Caco-2 (cell line): ENCODE results near the gene FGF7. TPM values are rescaled to one million over a fixed set of nuclear protein-coding genes. Genes with fewer than 3 reads are reported as not detected.
A peak's percentile ranks its signal among the peaks of the same experiment; 100 is the strongest.

ENCODE experiments used
- BruUV-seq: library from RNA; stranded (reverse); fragments of 400-500 nt; replicated peaks from 2 replicates; lab custom pipeline; 2021; lab: Mats Ljungman, UMichigan
- CTCF ChIA-PET: fragments of 300-600 bp; sonication (Branson Sonifier 250); formaldehyde crosslinking; loops from one replicate; lab custom pipeline; 2022; ENCODE audit warnings: antibody characterized with exemption; lab: Charles Lee
- POLR2A ChIA-PET: fragments of 300-600 bp; sonication (Branson Sonifier 250); formaldehyde crosslinking; loops from one replicate; lab custom pipeline; 2022; ENCODE audit warnings: antibody characterized with exemption; lab: Charles Lee
- DNase-seq, 2 experiments: peaks; one replicate each; pipeline versions ENCODE4 v3.0.0 to v3.0.0-alpha.2; 2020 to 2022
- H3K27me3 ChIP-seq: replicated peaks from 2 replicates; pipeline ENCODE4 v1.6.0; 2011; ENCODE audit warnings: low read length; ENCODE audit not compliant: control insufficient read depth, insufficient read depth
- H3K36me3 ChIP-seq: 2 replicates; pipeline ENCODE4 v1.5.1; 2011; ENCODE audit warnings: low read length; ENCODE audit not compliant: control insufficient read depth, insufficient read depth
- H3K4me1 ChIP-seq: fragments of 250-450 bp; sonication (Bioruptor Pico); 2 replicates; pipeline ENCODE4 v1.5.1; 2020; ENCODE audit warnings: mild to moderate bottlenecking
- H3K4me3 ChIP-seq: 2 replicates; pipeline ENCODE4 v1.5.1; 2011; ENCODE audit warnings: low read depth, mild to moderate bottlenecking, control low read depth, low read length
- H3K9me3 ChIP-seq: fragments of 250-450 bp; sonication (Bioruptor Pico); 2 replicates; pipeline ENCODE4 v1.5.1; 2020; ENCODE audit warnings: mild to moderate bottlenecking, moderate library complexity
- H3K27ac Mint-ChIP-seq: one replicate; pipeline ENCODE4 v1.8.0; 2022; ENCODE audit warnings: mixed read lengths; ENCODE audit not compliant: unreplicated experiment
- H3K27me3 Mint-ChIP-seq: one replicate; pipeline ENCODE4 v1.8.0; 2022; ENCODE audit warnings: mixed read lengths; ENCODE audit not compliant: insufficient read depth, unreplicated experiment
- H3K36me3 Mint-ChIP-seq: one replicate; pipeline ENCODE4 v1.8.0; 2022; ENCODE audit warnings: mild to moderate bottlenecking, mixed read lengths; ENCODE audit not compliant: insufficient read depth, unreplicated experiment
- H3K4me1 Mint-ChIP-seq: one replicate; pipeline ENCODE4 v1.8.0; 2022; ENCODE audit warnings: low read depth, mixed read lengths; ENCODE audit not compliant: unreplicated experiment
- H3K4me3 Mint-ChIP-seq: one replicate; pipeline ENCODE4 v1.8.0; 2022; ENCODE audit warnings: mild to moderate bottlenecking, moderate library complexity, mixed read lengths; ENCODE audit not compliant: unreplicated experiment
- H3K9me3 Mint-ChIP-seq: one replicate; pipeline ENCODE4 v1.8.0; 2022; ENCODE audit warnings: mixed read lengths; ENCODE audit not compliant: unreplicated experiment
- intact Hi-C: fragments of 100-400 bp; cut with micrococcal nuclease; formaldehyde crosslinking; loops from one replicate; pipeline ENCODE4 v1.10.0; 2022; ENCODE audit not compliant: unreplicated experiment
- total RNA-seq: library from RNA; stranded (reverse); gene quantifications from 2 replicates; pipeline ENCODE4 v1.2.3, GENCODE V29; 2022
- TF ChIP-seq, protein P1 (sequence below), 2 experiments: fragments of 200-600 bp in 1 of 2; IDR thresholded peaks; 1 replicate in 1 of 2; 2 replicates in 1 of 2; pipeline versions ENCODE4 v1.5.1 to v1.8.0; 2011 to 2022; ENCODE audit warnings: antibody characterized with exemption in 1 of 2, control low read depth in 1 of 2, inconsistent platforms in 1 of 2, low read depth in 1 of 2, low read length in 1 of 2, mild to moderate bottlenecking in 1 of 2, moderate library complexity in 1 of 2; ENCODE audit not compliant: insufficient read depth in 1 of 2, severe bottlenecking in 1 of 2, unreplicated experiment in 1 of 2

Gene FGF7
- total RNA-seq, 1 experiment from 2014 or later, result 0.18 TPM

DNA sequence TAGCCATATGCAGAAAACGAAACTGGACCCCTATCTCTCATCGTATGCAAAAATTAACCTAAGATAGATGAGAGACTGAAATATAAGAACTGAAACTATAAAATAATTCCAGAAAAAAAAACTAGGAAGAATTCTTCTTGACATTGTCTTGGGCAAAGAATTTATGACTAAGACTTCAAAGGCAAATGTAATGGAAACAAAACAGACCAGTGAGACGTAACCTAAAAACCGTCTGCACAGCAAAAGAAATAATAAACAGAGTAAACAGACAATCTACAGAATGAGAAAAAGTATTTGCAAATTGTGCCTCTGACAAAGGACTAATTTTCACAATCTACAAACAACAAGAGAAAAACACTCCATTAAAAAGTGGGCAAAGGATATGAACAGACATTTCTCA, 105.2 kb downstream of the FGF7 start:
- POLR2A ChIA-PET, result no interaction called here
- intact Hi-C loops, result no loop called here
- Mint-ChIP-seq H3K36me3 (no peaks in the 10 kb centered on the region), H3K4me3 (no peak overlapping the region), H3K27me3 (peaks cover 3% of the 10 kb centered on the region), H3K4me1 (no peaks in the 10 kb centered on the region), H3K9me3 (no peaks in the 10 kb centered on the region), H3K27ac (no peak overlapping the region)
- H3K4me1 ChIP-seq, result no peaks in the 10 kb centered on the region
- no peaks in the 10 kb centered on the region for H3K9me3 ChIP-seq
- no peaks in the 10 kb centered on the region for H3K27me3 ChIP-seq
- no peaks in the 10 kb centered on the region for H3K36me3 ChIP-seq
- DNase-seq, result no peak
- CTCF ChIA-PET, result no interaction called here
- TF ChIP-seq, protein P1, sequence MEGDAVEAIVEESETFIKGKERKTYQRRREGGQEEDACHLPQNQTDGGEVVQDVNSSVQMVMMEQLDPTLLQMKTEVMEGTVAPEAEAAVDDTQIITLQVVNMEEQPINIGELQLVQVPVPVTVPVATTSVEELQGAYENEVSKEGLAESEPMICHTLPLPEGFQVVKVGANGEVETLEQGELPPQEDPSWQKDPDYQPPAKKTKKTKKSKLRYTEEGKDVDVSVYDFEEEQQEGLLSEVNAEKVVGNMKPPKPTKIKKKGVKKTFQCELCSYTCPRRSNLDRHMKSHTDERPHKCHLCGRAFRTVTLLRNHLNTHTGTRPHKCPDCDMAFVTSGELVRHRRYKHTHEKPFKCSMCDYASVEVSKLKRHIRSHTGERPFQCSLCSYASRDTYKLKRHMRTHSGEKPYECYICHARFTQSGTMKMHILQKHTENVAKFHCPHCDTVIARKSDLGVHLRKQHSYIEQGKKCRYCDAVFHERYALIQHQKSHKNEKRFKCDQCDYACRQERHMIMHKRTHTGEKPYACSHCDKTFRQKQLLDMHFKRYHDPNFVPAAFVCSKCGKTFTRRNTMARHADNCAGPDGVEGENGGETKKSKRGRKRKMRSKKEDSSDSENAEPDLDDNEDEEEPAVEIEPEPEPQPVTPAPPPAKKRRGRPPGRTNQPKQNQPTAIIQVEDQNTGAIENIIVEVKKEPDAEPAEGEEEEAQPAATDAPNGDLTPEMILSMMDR (IDR thresholded peaks at IDR 0.05; ENCODE audit: insufficient read depth in 1 of 2, low read depth in 1 of 2, low read length in 1 of 2, severe bottlenecking in 1 of 2, unreplicated experiment in 1 of 2), result no peak
- no TSS peak for BruUV-seq
- H3K4me3 ChIP-seq, result no peak overlapping the region

DNA sequence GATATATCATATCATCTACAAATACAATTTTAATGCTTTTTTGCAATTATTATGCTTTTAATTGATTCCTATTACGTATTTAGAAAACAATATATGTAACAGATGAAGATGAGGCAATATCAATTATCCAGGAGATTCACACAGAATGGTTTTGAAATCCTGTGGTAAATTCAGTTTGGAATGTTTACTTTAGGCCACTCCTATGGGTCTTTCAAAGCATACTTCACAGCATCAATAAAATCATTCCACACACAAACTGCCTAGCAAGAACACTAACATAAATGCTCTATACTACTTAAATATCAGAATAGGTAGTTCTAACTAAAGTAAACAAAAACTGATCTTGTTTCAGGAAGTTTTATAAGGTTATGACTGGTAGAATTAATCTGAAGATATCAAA, 107.0 kb downstream of the FGF7 start:
- peak in 1 of 2 experiments; percentile 9 for DNase-seq
- no peaks in the 10 kb centered on the region for H3K9me3 ChIP-seq
- H3K27me3 ChIP-seq, result no peaks in the 10 kb centered on the region
- H3K4me3 ChIP-seq, result no peak overlapping the region
- Mint-ChIP-seq H3K36me3 (no peaks in the 10 kb centered on the region), H3K9me3 (peaks cover 16% of the 10 kb centered on the region), H3K4me3 (no peak overlapping the region), H3K4me1 (no peaks in the 10 kb centered on the region), H3K27me3 (peaks cover 3% of the 10 kb centered on the region), H3K27ac (no peak overlapping the region)
- intact Hi-C loops, result no loop called here
- ChIA-PET CTCF (no interaction called here), POLR2A (no interaction called here)
- no TSS peak for BruUV-seq
- no peaks in the 10 kb centered on the region for H3K36me3 ChIP-seq
- H3K4me1 ChIP-seq, result no peaks in the 10 kb centered on the region
- TF ChIP-seq, protein P1 (IDR thresholded peaks at IDR 0.05; ENCODE audit: insufficient read depth in 1 of 2, low read depth in 1 of 2, low read length in 1 of 2, severe bottlenecking in 1 of 2, unreplicated experiment in 1 of 2), result no peak

Other genes with a start within 250 kb of the FGF7 start
- gene FAM227B, start 197.6 kb downstream of the FGF7 start, total RNA-seq, result 1.1 and 2.3 TPM in 2 replicates
- gene DTWD1, start 197.8 kb downstream of the FGF7 start, total RNA-seq, result 11.9 and 14.4 TPM in 2 replicates